MM.1S (cell line): Measurements from ENCODE around the gene ITIH6.

Experiments
- DNase-seq: peaks from one replicate; pipeline ENCODE4 v3.0.0-alpha.2; 2015
- H2AFZ ChIP-seq: fragments of 300-600 bp; sonication (generic); 2 replicates; pipeline ENCODE4 v1.6.0; 2016; ENCODE audit warnings: antibody characterized with exemption, low read length
- H3F3A ChIP-seq: fragments of 300-600 bp; sonication (generic); 2 replicates; pipeline ENCODE4 v1.6.1; 2016; ENCODE audit warnings: mild to moderate bottlenecking, antibody characterized with exemption, low read length, moderate library complexity, mixed read lengths; ENCODE audit not compliant: insufficient read depth
- H3K27ac ChIP-seq: fragments of 300-600 bp; sonication (generic); 2 replicates; pipeline ENCODE4 v1.5.1; 2016; ENCODE audit warnings: mild to moderate bottlenecking, low read length
- H3K27me3 ChIP-seq: fragments of 300-600 bp; sonication (generic); replicated peaks from 2 replicates; pipeline ENCODE4 v1.6.0; 2016; ENCODE audit warnings: low read length; ENCODE audit not compliant: insufficient read depth
- H3K36me3 ChIP-seq: fragments of 300-600 bp; sonication (generic); replicated peaks from 2 replicates; pipeline ENCODE4 v1.6.1; 2016; ENCODE audit warnings: mild to moderate bottlenecking, low read length, mixed read lengths; ENCODE audit not compliant: insufficient read depth
- H3K4me1 ChIP-seq: fragments of 300-600 bp; sonication (generic); 2 replicates; pipeline ENCODE4 v1.6.1; 2016; ENCODE audit warnings: low read length, mixed read lengths
- H3K4me2 ChIP-seq: fragments of 300-600 bp; sonication (generic); 2 replicates; pipeline ENCODE4 v1.6.0; 2016; ENCODE audit warnings: low read depth, low read length
- H3K4me3 ChIP-seq: fragments of 300-600 bp; sonication (generic); 2 replicates; pipeline ENCODE4 v1.5.1; 2016; ENCODE audit warnings: low read length, mixed read lengths
- H3K79me2 ChIP-seq: fragments of 300-600 bp; sonication (generic); 2 replicates; pipeline ENCODE4 v1.6.1; 2016; ENCODE audit warnings: mixed run types, low read length, mixed read lengths
- H3K9ac ChIP-seq: fragments of 300-600 bp; sonication (generic); 2 replicates; pipeline ENCODE4 v1.6.1; 2016; ENCODE audit warnings: low read length, mixed read lengths
- H3K9me2 ChIP-seq: fragments of 300-600 bp; sonication (generic); replicated peaks from 2 replicates; pipeline ENCODE4 v1.6.1; 2016; ENCODE audit warnings: mild to moderate bottlenecking, low read length, mixed read lengths; ENCODE audit not compliant: insufficient read depth
- H3K9me3 ChIP-seq: fragments of 300-600 bp; sonication (generic); replicated peaks from 2 replicates; pipeline ENCODE4 v1.6.1; 2016; ENCODE audit warnings: mild to moderate bottlenecking, low read length, mixed read lengths; ENCODE audit not compliant: insufficient read depth
- H4K20me1 ChIP-seq: fragments of 300-600 bp; sonication (generic); 2 replicates; pipeline ENCODE4 v1.6.1; 2016; ENCODE audit warnings: mild to moderate bottlenecking, low read length, moderate library complexity, mixed read lengths; ENCODE audit not compliant: insufficient read depth
- EZH2 ChIP-seq: fragments of 300-600 bp; sonication (generic); optimal IDR thresholded peaks from 2 replicates; pipeline ENCODE3; 2017; ENCODE audit warnings: low read depth, mild to moderate bottlenecking, antibody characterized with exemption, low read length, mixed read lengths
- EZH2phosphoT487 ChIP-seq: fragments of 300-600 bp; sonication (generic); IDR thresholded peaks from 2 replicates; pipeline ENCODE4 v1.6.1; 2018; ENCODE audit warnings: antibody characterized with exemption, low read length
- TF ChIP-seq, protein P1 (sequence below): fragments of 300-600 bp; sonication (generic); IDR thresholded peaks from 2 replicates; pipeline ENCODE4 v1.5.1; 2016; ENCODE audit warnings: antibody characterized with exemption, low read length, mixed read lengths

ITIH6 gene

GRCh38 chrX:54811301-54811885 is 13.3 kb upstream of the ITIH6 start:
- no peaks in the 10 kb centered on the region for H4K20me1 ChIP-seq
- H3K4me3 ChIP-seq = no peak overlapping the region
- no peaks in the 10 kb centered on the region for H3K9me3 ChIP-seq
- H3K27me3 ChIP-seq = no peaks in the 10 kb centered on the region
- TF ChIP-seq, protein P1, sequence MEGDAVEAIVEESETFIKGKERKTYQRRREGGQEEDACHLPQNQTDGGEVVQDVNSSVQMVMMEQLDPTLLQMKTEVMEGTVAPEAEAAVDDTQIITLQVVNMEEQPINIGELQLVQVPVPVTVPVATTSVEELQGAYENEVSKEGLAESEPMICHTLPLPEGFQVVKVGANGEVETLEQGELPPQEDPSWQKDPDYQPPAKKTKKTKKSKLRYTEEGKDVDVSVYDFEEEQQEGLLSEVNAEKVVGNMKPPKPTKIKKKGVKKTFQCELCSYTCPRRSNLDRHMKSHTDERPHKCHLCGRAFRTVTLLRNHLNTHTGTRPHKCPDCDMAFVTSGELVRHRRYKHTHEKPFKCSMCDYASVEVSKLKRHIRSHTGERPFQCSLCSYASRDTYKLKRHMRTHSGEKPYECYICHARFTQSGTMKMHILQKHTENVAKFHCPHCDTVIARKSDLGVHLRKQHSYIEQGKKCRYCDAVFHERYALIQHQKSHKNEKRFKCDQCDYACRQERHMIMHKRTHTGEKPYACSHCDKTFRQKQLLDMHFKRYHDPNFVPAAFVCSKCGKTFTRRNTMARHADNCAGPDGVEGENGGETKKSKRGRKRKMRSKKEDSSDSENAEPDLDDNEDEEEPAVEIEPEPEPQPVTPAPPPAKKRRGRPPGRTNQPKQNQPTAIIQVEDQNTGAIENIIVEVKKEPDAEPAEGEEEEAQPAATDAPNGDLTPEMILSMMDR = no peak
- TF ChIP-seq EZH2 (no peak), EZH2phosphoT487 (no peak)
- H3K27ac ChIP-seq = no peak overlapping the region
- no peak overlapping the region for H2AFZ ChIP-seq
- H3K79me2 ChIP-seq = peaks cover 12% of the 10 kb centered on the region
- H3K4me1 ChIP-seq = no peaks in the 10 kb centered on the region
- DNase-seq = no peak
- no peak overlapping the region for H3K4me2 ChIP-seq
- H3K36me3 ChIP-seq = no peaks in the 10 kb centered on the region; the same call in 1 of the 2 replicates
- H3F3A ChIP-seq = no peaks in the 10 kb centered on the region
- no peaks in the 10 kb centered on the region for H3K9me2 ChIP-seq
- H3K9ac ChIP-seq = no peak overlapping the region

- Histone ChIP-seq H3K9me3 (no peaks in the 10 kb centered on the region), H3K36me3 (no peaks in the 10 kb centered on the region; the same call in 1 of the 2 replicates), H3K9me2 (no peaks in the 10 kb centered on the region), H3K27me3 (no peaks in the 10 kb centered on the region), H3K79me2 (peaks cover 12% of the 10 kb centered on the region), H3K4me1 (no peaks in the 10 kb centered on the region), H3K4me3 (no peak overlapping the region), H2AFZ (no peak overlapping the region), H3K27ac (no peak overlapping the region), H4K20me1 (no peaks in the 10 kb centered on the region), H3K9ac (no peak overlapping the region), H3K4me2 (no peak overlapping the region), H3F3A (no peaks in the 10 kb centered on the region)
- TF ChIP-seq EZH2phosphoT487 (no peak), EZH2 (no peak)
- TF ChIP-seq, protein P1 = no peak
- no peak for DNase-seq
Observed at GRCh38 chrX:54810532-54810931, 12.5 kb upstream of the ITIH6 start.

GRCh38 chrX:54808605-54809483 is 10.8 kb upstream of the ITIH6 start:
- H3K9ac ChIP-seq = peak overlapping the region; percentile 70
- no peak for TF ChIP-seq EZH2phosphoT487
- TF ChIP-seq EZH2 = no peak
- TF ChIP-seq, protein P1 = no peak
- H2AFZ ChIP-seq = peak overlapping the region; percentile 80
- H3K36me3 ChIP-seq = no peaks in the 10 kb centered on the region
- peak overlapping the region; percentile 90 for H3K4me3 ChIP-seq
- H3K4me2 ChIP-seq = peak overlapping the region; percentile 77
- peak overlapping the region; percentile 23; the same call in 1 of the 2 replicates for H3K27ac ChIP-seq
- H3K4me1 ChIP-seq = no peaks in the 10 kb centered on the region
- no peaks in the 10 kb centered on the region for H3K9me2 ChIP-seq
- no peaks in the 10 kb centered on the region for H3K9me3 ChIP-seq
- no peaks in the 10 kb centered on the region for H4K20me1 ChIP-seq
- no peaks in the 10 kb centered on the region for H3F3A ChIP-seq
- peak; percentile 94 for DNase-seq
- peaks cover 12% of the 10 kb centered on the region for H3K79me2 ChIP-seq
- no peaks in the 10 kb centered on the region for H3K27me3 ChIP-seq
